Keratinocyte (primary cell): Measurements from ENCODE around the gene HLA-DQA1. TPM values are rescaled to one million over a fixed set of nuclear protein-coding genes. Genes with fewer than 3 reads are reported as not detected.

Experiments
- DNase-seq: peaks from one replicate; pipeline ENCODE4 v3.0.0-alpha.2; 2011; ENCODE audit warnings: low read depth, missing footprints, low spot score
- FAIRE-seq: peaks from 2 replicates; lab custom pipeline; 2011; peaks lifted over from hg19 to GRCh38; lab: Jason Lieb, UNC
- H2AFZ ChIP-seq: 2 replicates; pipeline ENCODE4 v1.6.0; 2012; ENCODE audit warnings: low read length, control low read depth, inconsistent platforms; ENCODE audit not compliant: control insufficient read depth
- H3K27ac ChIP-seq: 2 replicates; pipeline ENCODE4 v1.5.1; 2011; ENCODE audit warnings: low read length; ENCODE audit not compliant: control insufficient read depth, insufficient read depth
- H3K27me3 ChIP-seq: 3 replicates; pipeline ENCODE4 v1.6.0; 2011; ENCODE audit warnings: low read length; ENCODE audit not compliant: control insufficient read depth, insufficient read depth; ENCODE audit errors: extremely low read depth
- H3K36me3 ChIP-seq, 2 experiments: 2 replicates in 1 of 2; 3 replicates in 1 of 2; pipeline ENCODE4 v1.5.1; 2011; ENCODE audit warnings: low read length in 2 of 2, mild to moderate bottlenecking in 1 of 2; ENCODE audit not compliant: control insufficient read depth in 2 of 2, insufficient read depth in 2 of 2; ENCODE audit errors: extremely low read depth in 1 of 2
- H3K4me1 ChIP-seq: 3 replicates; pipeline ENCODE4 v1.5.1; 2011; ENCODE audit warnings: low read length; ENCODE audit not compliant: control insufficient read depth, insufficient read depth; ENCODE audit errors: extremely low read depth
- H3K4me2 ChIP-seq: 3 replicates; pipeline ENCODE4 v1.6.0; 2011; ENCODE audit warnings: low read depth, low read length; ENCODE audit not compliant: control insufficient read depth, insufficient read depth; ENCODE audit errors: extremely low read depth
- H3K4me3 ChIP-seq, 3 experiments: fragments of 200-600 bp in 1 of 3; sonication (generic) in 1 of 3; 2 replicates in 2 of 3; 3 replicates in 1 of 3; pipeline ENCODE4 v1.5.1; 2011 to 2016; ENCODE audit warnings: low read length in 3 of 3, mild to moderate bottlenecking in 3 of 3, control low read depth in 2 of 3, inconsistent platforms in 1 of 3, low read depth in 1 of 3, mixed read lengths in 1 of 3, mixed run types in 1 of 3, moderate library complexity in 1 of 3; ENCODE audit not compliant: control insufficient read depth in 2 of 3, insufficient read depth in 2 of 3; ENCODE audit errors: extremely low read depth in 1 of 3
- H3K79me2 ChIP-seq: 2 replicates; pipeline ENCODE4 v1.6.0; 2012; ENCODE audit warnings: low read length; ENCODE audit not compliant: control insufficient read depth, insufficient read depth
- H3K9ac ChIP-seq: 3 replicates; pipeline ENCODE4 v1.6.0; 2011; ENCODE audit warnings: low read length; ENCODE audit not compliant: control insufficient read depth, insufficient read depth; ENCODE audit errors: extremely low read depth
- H3K9me1 ChIP-seq: 3 replicates; pipeline ENCODE4 v1.6.0; 2011; ENCODE audit warnings: low read length; ENCODE audit not compliant: control insufficient read depth, insufficient read depth; ENCODE audit errors: extremely low read depth
- H3K9me3 ChIP-seq: 2 replicates; pipeline ENCODE4 v1.5.1; 2012; ENCODE audit warnings: low read depth, low read length; ENCODE audit not compliant: control insufficient read depth
- H4K20me1 ChIP-seq: 3 replicates; pipeline ENCODE4 v1.6.0; 2011; ENCODE audit warnings: low read length; ENCODE audit not compliant: control insufficient read depth, insufficient read depth; ENCODE audit errors: extremely low read depth
- EZH2 ChIP-seq: IDR thresholded peaks from one replicate; pipeline ENCODE4 v1.6.1; 2012; ENCODE audit warnings: inconsistent platforms, mild to moderate bottlenecking, low read length, moderate library complexity
- dilution Hi-C: fragments of 300-500 bp; cut with MboI; formaldehyde crosslinking; loops from one replicate; pipeline ENCODE4 v1.7.0; 2020; ENCODE audit warnings: low sequenced_read_pairs; ENCODE audit not compliant: extremely low pct_ligation_motif_present
- polyA plus RNA-seq, 5 experiments: library from polyadenylated mRNA; depleted of rRNA in 3 of 5; stranded (reverse) in 3 of 5; stranded (forward) in 1 of 5; unstranded in 1 of 5; fragments of >200 nt; gene quantifications; 1 replicate in 1 of 5; 2 replicates in 3 of 5; 3 replicates in 1 of 5; pipeline versions ENCODE4 v1.2.1 to v1.2.3, GENCODE V29; 2011 to 2012; ENCODE audit warnings: missing spikeins in 2 of 5, low read depth in 1 of 5, low replicate concordance in 1 of 5
- TF ChIP-seq, protein P1 (sequence below), 3 experiments: IDR thresholded peaks in 1 of 3; conservative IDR thresholded peaks in 1 of 3; optimal IDR thresholded peaks in 1 of 3; 2 replicates in 2 of 3; 3 replicates in 1 of 3; pipeline versions ENCODE3 to v1.5.1; 2011; ENCODE audit warnings: low read length in 3 of 3, mild to moderate bottlenecking in 3 of 3, moderate library complexity in 2 of 3, control low read depth in 1 of 3, inconsistent platforms in 1 of 3; ENCODE audit not compliant: insufficient read depth in 2 of 3; ENCODE audit errors: extremely low read depth in 1 of 3

The HLA-DQA1 gene
- polyA plus RNA-seq, 1 donor (not counting 4 experiments of a cell fraction or from before 2014, with no cell fraction given), result not detected

DNA sequence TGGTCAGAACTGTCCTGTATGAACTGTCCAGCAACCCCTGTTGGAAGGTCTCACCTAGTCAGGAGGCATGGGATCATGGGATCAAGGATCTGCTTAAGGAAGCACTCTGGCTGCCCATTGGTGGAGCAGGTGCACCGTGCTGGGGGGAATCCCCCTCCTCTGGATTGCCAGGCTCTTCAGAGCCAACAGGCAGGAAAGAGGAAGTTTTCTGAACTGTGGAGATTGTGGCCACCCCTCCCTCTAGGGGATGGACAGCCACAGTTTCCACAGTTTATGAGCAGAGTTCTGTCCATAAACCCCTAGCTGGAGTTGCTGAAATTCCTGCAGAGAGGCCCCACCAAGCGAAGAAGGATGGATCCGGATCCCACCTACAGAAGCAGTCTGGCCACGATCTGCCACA lies 42.3 kb downstream of the HLA-DQA1 start:
- Histone ChIP-seq H4K20me1 (no peaks in the 10 kb centered on the region), H2AFZ (no peak overlapping the region), H3K4me2 (no peak overlapping the region), H3K4me1 (no peaks in the 10 kb centered on the region), H3K27me3 (peaks cover 8% of the 10 kb centered on the region), H3K9ac (no peak overlapping the region), H3K27ac (no peak overlapping the region), H3K9me3 (no peaks in the 10 kb centered on the region), H3K36me3 (no peaks in the 10 kb centered on the region), H3K4me3 (no peak overlapping the region), H3K79me2 (no peaks in the 10 kb centered on the region), H3K9me1 (no peaks in the 10 kb centered on the region)
- no peak for FAIRE-seq
- TF ChIP-seq, protein P1, sequence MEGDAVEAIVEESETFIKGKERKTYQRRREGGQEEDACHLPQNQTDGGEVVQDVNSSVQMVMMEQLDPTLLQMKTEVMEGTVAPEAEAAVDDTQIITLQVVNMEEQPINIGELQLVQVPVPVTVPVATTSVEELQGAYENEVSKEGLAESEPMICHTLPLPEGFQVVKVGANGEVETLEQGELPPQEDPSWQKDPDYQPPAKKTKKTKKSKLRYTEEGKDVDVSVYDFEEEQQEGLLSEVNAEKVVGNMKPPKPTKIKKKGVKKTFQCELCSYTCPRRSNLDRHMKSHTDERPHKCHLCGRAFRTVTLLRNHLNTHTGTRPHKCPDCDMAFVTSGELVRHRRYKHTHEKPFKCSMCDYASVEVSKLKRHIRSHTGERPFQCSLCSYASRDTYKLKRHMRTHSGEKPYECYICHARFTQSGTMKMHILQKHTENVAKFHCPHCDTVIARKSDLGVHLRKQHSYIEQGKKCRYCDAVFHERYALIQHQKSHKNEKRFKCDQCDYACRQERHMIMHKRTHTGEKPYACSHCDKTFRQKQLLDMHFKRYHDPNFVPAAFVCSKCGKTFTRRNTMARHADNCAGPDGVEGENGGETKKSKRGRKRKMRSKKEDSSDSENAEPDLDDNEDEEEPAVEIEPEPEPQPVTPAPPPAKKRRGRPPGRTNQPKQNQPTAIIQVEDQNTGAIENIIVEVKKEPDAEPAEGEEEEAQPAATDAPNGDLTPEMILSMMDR (optimal IDR thresholded peaks at IDR 0.05 in 1 of 3, IDR thresholded peaks at IDR 0.05 in 1 of 3, conservative IDR thresholded peaks at IDR 0.05 in 1 of 3; ENCODE audit: extremely low read depth in 1 of 3, insufficient read depth in 2 of 3, low read length in 3 of 3), result no peak
- TF ChIP-seq EZH2, result no peak
- DNase-seq, result no peak
- dilution Hi-C loops, result no loop called here

DNA sequence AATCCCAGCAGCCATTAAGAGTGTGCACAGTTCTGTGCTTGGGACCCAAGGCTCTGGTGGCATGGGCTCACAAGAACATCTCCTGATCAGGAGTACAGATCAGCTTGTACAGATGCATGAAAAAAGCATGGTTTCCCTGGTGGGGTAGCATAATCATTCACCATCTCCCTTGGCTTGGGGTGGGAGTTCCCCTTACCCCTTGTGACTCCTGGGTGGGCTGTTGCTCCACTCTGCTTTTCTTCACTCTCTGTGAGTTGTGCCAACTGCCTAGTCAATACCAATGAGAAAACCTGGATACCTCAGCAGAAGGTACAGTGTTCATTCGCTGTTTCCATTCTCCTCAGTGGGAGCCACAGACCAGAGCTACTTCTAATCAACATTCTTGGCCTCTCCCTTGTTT lies 42.8 kb downstream of the HLA-DQA1 start:
- DNase-seq, result no peak
- H3K9me1 ChIP-seq, result no peaks in the 10 kb centered on the region
- no peak overlapping the region for H2AFZ ChIP-seq
- H3K4me1 ChIP-seq, result no peaks in the 10 kb centered on the region
- no peak for FAIRE-seq
- H3K9ac ChIP-seq, result no peak overlapping the region
- H3K9me3 ChIP-seq, result no peaks in the 10 kb centered on the region
- TF ChIP-seq EZH2, result no peak
- TF ChIP-seq, protein P1 (optimal IDR thresholded peaks at IDR 0.05 in 1 of 3, IDR thresholded peaks at IDR 0.05 in 1 of 3, conservative IDR thresholded peaks at IDR 0.05 in 1 of 3; ENCODE audit: extremely low read depth in 1 of 3, insufficient read depth in 2 of 3, low read length in 3 of 3), result no peak
- H3K36me3 ChIP-seq, result no peaks in the 10 kb centered on the region
- peaks cover 8% of the 10 kb centered on the region for H3K27me3 ChIP-seq
- no peaks in the 10 kb centered on the region for H4K20me1 ChIP-seq
- no peaks in the 10 kb centered on the region for H3K79me2 ChIP-seq
- no peak overlapping the region for H3K4me2 ChIP-seq
- dilution Hi-C loops, result no loop called here
- H3K27ac ChIP-seq, result no peak overlapping the region
- no peak overlapping the region for H3K4me3 ChIP-seq
